GM19240 (cell line): ENCODE data around the gene DCP2.

Source experiments
- DNase-seq: peaks from one replicate; pipeline ENCODE4 v3.0.0; 2011; ENCODE audit warnings: low spot score; ENCODE audit not compliant: insufficient read length

The DCP2 gene

GRCh38 chr5:113044776-113045465 lies 68.3 kb downstream of the DCP2 start:
- no peak for DNase-seq

DNA sequence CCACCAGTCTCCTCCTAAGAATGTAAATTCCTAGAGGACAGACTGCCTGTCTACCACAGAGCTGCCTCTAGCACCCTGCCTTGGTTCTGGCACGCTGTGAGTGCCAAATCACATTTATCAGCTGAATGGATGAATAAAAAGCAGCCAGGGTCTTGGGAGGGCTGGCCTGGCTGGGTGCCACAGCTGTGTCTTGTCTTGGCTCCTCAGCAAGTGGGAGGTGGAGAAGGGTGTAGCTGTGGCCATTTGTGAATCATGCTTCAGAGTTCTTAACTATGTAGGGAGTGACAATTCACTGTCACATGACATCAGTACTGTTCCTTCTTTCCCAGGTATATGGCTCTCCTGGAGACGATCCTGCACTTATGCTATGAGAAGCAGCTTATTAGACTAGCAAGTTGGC lies 70.6 kb downstream of the DCP2 start:
- DNase-seq = no peak

DNA sequence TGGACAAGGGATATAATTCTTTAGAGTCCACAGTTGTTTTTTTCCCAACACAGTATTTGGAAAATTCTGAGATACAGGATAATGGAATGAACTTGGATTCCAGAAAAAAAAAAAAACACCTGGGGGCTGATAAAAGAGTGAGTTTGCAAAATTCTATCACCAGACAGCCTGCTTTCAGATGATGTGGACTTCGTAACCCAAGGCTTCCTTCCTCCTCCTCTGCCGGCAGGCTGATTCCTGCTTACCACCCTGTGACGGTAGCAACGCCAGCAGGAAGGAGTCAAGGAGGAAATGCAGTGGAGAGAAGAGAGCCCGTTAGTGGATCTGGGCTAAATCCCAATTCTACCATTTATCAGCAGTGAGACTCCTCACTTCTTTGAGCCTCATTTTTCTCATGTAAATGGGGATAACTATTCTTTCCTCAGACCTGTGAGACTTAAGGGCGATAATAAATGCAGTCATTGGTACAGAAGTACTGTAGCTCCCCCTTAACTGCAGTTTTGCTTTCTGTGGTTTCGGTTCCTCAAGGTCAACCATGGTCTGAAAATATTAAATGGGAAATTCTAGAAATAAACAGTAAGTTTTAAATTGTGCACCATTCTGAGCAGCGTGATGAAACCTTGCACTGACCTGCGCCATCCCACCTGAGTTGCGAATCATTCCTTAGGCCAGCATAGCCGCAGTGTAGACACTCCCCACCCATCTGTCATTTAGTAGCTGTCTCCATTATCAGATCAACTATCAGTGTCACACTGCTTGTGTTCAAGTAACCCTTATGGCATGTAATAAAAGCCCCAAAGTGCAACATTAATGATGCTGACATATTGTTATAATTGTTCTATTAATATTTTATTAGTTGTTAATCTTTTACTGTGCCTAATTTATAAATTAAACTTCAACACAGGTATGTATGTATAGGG lies 71.4 kb downstream of the DCP2 start:
- no peak for DNase-seq

GRCh38 chr5:113048931-113049330 lies 72.3 kb downstream of the DCP2 start:
- no peak for DNase-seq

- DNase-seq = no peak
Observed at GRCh38 chr5:113050721-113051382, 74.3 kb downstream of the DCP2 start.

DNA sequence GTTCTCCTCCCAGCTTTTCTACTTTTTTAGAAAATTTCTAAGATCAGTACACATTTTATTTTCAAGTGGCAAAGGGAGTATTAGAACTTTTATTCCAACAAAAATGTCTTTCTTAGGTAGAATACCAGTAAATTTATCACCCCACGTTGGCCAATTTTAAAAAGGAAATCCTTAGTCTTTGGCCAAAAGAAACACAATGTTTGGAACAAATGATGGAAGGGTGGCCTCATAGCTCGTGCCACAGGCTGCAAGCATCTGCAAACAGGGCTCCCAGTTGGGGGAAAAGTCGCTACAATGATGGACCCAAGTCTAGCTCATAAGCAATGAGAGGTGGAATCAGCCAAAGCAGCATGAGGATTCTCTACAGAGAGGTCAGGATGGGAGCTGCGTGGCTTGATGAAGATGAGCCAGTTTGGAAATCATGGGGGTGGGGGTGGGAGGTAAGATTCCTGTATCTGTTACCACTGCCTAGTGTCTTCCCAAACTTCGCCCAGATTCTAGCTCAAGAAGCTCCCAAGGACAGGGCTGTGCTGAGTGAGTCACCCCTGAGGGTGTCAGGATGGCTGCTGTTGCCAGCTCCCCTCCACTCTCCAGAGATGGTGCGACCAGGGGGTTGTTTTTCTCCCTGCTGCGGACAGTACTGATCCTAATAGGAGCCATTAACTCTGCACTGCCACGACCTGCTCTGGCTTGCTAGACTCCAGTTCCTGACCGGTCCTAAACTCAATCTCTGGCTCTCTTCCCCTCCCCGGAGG lies 75.6 kb downstream of the DCP2 start:
- DNase-seq = no peak

GRCh38 chr5:113053511-113053995 lies 77.0 kb downstream of the DCP2 start:
- no peak for DNase-seq

- no peak for DNase-seq
Observed at GRCh38 chr5:113054899-113055298, 78.3 kb downstream of the DCP2 start.

GRCh38 chr5:113056988-113057387 lies 80.4 kb downstream of the DCP2 start:
- DNase-seq = no peak

DNA sequence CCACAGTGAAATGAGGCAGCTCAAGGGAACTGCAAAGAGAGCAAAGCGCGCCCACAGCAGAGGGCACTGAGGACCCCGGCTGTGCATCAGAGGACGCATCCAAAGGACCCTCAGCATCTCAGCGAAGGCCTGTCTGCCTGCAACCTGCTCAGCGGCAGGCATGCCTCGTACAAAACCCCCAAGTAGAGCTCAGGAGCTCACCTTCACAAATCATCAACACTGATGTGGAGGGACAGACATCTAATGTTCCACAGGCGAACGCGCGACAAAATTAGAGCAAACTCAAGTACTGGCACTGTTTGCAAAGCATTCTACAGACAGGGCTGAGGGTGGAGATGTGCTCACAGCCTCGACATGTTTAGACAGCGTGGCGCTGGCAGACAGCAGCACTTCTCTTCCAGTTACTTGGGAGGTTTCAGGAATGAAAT lies 81.0 kb downstream of the DCP2 start:
- no peak for DNase-seq

DNA sequence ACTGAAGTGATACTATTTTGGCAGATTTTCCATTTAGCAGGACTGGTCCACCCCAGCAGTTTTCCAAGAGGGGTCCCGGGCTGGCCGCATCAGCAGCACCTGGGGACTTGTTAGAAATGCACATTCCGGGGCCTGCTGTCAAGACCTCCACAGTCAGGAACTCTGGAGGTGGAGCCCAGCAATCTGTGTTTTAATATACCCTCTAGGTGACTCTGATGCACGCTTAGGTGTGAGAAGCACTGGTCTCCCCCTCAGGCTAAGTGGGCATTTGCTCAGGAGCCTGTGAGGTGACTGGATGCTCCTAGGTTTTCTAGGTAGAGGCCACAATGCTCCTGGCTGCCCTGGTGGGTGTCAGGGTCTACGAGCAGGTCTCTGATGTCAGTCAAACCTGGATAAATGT lies 81.7 kb downstream of the DCP2 start:
- no peak for DNase-seq

DNA sequence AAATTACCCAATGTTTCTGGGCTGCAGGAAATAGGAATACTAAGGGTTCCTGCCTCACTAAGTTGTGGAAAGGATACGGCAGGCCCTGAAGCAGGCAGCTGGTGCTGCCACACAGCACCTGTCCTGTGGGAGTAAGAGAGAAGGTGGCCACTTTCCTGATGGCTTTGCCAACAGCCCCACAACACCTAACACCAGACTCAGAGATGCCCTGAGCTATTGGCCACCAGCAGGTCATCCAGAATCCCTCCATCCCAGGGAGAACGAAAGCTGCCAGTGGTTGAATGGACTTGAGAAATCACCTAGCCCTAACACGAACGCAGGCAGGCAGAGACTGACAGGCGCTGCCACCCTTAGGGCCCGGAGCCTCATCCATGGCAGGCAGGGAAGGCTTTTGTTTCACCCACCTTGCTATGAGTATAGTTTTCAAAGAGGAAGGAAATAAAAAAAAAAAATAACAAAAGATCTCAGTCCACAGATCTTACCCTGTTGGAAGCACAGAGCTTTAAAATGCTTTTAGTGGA lies 82.2 kb downstream of the DCP2 start:
- no peak for DNase-seq

GRCh38 chr5:113059232-113060040 lies 82.8 kb downstream of the DCP2 start:
- DNase-seq = no peak

- DNase-seq = no peak
Observed at GRCh38 chr5:113060408-113061025, 83.9 kb downstream of the DCP2 start.

GRCh38 chr5:113061846-113062780 lies 85.5 kb downstream of the DCP2 start:
- DNase-seq = no peak

DNA sequence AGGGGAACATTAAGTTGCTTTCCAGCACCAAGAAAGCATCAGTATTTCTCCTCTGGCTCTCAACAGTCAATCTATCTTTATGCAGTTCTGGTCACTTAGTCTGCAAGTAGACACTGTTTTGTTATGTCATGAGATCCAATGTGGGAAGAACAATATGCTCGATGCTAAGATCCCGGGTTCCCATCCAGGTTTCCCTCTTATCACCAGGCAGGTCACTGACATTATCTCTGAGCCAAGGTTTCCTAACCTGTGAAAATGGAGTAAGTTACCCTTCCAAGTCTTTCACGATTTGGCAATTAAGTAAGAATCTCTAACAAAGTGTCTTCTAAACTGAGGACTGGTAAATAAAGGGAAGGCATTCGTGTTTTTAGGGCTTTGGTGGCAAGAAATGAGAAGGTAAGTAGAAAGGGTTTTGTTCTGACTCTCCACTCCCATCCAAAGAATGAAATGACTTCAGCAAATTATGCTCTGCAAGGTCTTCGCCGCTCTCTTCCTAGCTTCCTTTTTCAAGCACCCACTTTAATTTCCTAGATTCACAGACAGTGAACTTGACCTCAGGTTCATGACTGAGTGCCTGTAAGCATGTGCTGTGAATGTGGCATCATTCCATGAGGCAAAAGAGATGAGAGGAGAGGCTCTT lies 86.4 kb downstream of the DCP2 start:
- no peak for DNase-seq

DNA sequence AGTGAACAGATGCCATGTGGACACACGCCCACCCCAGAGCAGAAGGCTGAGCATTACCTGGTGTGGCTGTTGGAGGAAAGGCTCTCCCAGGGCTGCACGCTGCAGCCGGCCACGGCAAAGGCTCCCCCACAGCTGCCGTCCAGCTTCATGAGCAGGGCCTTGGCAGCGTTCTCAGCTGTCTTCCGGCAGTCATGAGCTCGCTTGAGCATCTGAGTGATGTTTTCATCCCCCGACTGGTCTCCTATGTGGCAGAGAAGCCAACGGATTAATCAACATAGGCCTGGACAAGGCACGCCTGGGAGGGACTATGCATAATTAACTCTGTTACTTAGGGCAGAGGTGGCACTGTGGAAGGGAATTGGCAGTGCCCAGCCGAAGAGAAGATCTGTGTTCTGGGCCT lies 87.3 kb downstream of the DCP2 start:
- no peak for DNase-seq

GRCh38 chr5:113064806-113065205 lies 88.2 kb downstream of the DCP2 start:
- no peak for DNase-seq
